Measurements from ENCODE around the gene LCK. TPM values are rescaled to one million over a fixed set of nuclear protein-coding genes. Genes with fewer than 3 reads are reported as not detected.
A peak's percentile ranks its signal among the peaks of the same experiment; 100 is the strongest.

Gene LCK
- total and polyA plus RNA-seq, 9 of the 15 experiments (the other 6 are each of a cell fraction or from before 2014, with no cell fraction given), result 0.04 to 0.47 (median 0.13) TPM; not detected in 6

GRCh38 chr1:32334864-32335534 lies 83.9 kb downstream of the LCK start (continued):
- TF ChIP-seq CEBPG (CRISPR knock-in tag; IDR thresholded peaks at IDR 0.05) (no peak), CEBPG (tag; conservative IDR thresholded peaks at IDR 0.05 in 1 of 2, IDR thresholded peaks at IDR 0.05 in 1 of 2) (no peak), ZNF134 (CRISPR knock-in tag; conservative IDR thresholded peaks at IDR 0.05) (no peak), ZBTB12 (CRISPR knock-in tag; IDR thresholded peaks at IDR 0.05) (no peak), TCF3 (CRISPR knock-in tag; IDR thresholded peaks at IDR 0.05) (peak; percentile 25; the same call in 1 of the 2 replicates), SNRNP70 (optimal IDR thresholded peaks at IDR 0.05; ENCODE audit: low read depth, low read length) (no peak), BCLAF1 (IDR thresholded peaks at IDR 0.05; ENCODE audit: borderline replicate concordance in 1 of 2, control insufficient read depth in 1 of 2, low read depth in 2 of 2, low read length in 1 of 2) (0 out of 4 replicates have a peak, but pooled peaks of 1 of the 2 experiments have one; percentile 64), AFF4 (CRISPR knock-in tag; IDR thresholded peaks at IDR 0.05) (peak; percentile 60), GTF2A2 (tag; IDR thresholded peaks at IDR 0.05) (no peak), ZNF398 (CRISPR knock-in tag; IDR thresholded peaks at IDR 0.05) (no peak), TFAM (CRISPR knock-in tag; conservative IDR thresholded peaks at IDR 0.05) (no peak), CHD4 (IDR thresholded peaks at IDR 0.05; ENCODE audit: insufficient read depth, insufficient replicate concordance, low read depth, low read length, poor library complexity, severe bottlenecking) (no peak), YBX1 (IDR thresholded peaks at IDR 0.05) (no peak), EP400 (IDR thresholded peaks at IDR 0.05) (no peak)

All from K562 (cell line).